ENCODE results near the gene SP100.

Gene SP100

DNA sequence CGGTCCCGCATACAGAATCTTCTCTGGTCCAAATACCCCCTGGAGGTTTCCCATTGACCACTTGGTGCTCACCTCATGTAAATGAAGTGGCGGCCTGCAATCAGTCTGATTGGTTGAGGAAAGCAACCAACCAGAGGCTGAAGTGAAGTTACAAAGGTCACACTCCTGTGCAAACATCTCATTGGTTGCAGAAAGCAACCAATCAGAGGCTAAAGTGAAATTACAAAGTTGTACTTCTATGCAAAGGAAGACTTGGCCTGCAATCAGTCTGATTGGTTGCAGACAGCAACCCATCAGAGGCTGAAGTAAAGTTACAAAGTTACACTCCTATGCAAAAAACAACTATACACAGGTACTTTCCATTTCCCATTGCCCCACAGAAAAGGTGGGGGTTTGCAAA, 2.5 kb upstream of the SP100 start:
- Mint-ChIP-seq H3K9me3 (no peaks in the 10 kb centered on the region), H3K27ac (no peak overlapping the region), H3K27me3 (ENCODE audit: low read depth) (peaks cover 36% of the 10 kb centered on the region), H3K4me1 (peaks cover 14% of the 10 kb centered on the region), H3K36me3 (ENCODE audit: low read depth) (no peaks in the 10 kb centered on the region), H3K4me3 (peak overlapping the region; percentile 35 to 53 (median 44))
- no peak for TF ChIP-seq CTCF (IDR thresholded peaks at IDR 0.05; ENCODE audit: unreplicated experiment in 3 of 3)

GRCh38 chr2:230414302-230414701, 1.7 kb upstream of the SP100 start:
- H3K36me3 Mint-ChIP-seq (ENCODE audit: low read depth) = no peaks in the 10 kb centered on the region
- peaks cover 36% of the 10 kb centered on the region for H3K27me3 Mint-ChIP-seq (ENCODE audit: low read depth)
- no peak overlapping the region for H3K27ac Mint-ChIP-seq
- H3K4me1 Mint-ChIP-seq = peaks cover 14% of the 10 kb centered on the region
- H3K9me3 Mint-ChIP-seq = no peaks in the 10 kb centered on the region
- H3K4me3 Mint-ChIP-seq = peak overlapping the region in 2 of 3 experiments; percentile 39 to 63
- TF ChIP-seq CTCF (IDR thresholded peaks at IDR 0.05; ENCODE audit: unreplicated experiment in 3 of 3) = no peak

DNA sequence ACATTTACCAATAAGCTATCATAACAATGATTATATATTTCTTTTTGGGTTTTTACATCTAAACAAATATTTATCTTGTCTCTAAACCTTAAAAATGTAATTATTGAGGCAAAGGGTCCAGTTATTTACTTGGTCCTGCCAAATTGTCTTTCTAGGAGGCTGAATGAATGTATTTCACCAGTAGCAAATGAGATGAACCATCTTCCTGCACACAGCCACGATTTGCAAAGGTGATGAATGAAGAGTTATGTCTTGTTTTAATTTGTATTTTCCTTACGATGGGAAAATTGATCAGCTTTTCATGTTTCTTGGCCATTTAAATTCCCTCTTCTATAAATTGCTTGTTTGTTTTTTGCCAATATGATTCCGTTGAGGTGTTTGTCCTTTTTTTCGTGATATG, 1.4 kb downstream of the SP100 start:
- TF ChIP-seq CTCF (IDR thresholded peaks at IDR 0.05; ENCODE audit: unreplicated experiment in 3 of 3) = no peak
- no peaks in the 10 kb centered on the region for H3K9me3 Mint-ChIP-seq
- H3K36me3 Mint-ChIP-seq (ENCODE audit: low read depth) = no peaks in the 10 kb centered on the region
- H3K27ac Mint-ChIP-seq = no peak overlapping the region
- H3K4me1 Mint-ChIP-seq = peaks cover 14% of the 10 kb centered on the region
- H3K27me3 Mint-ChIP-seq (ENCODE audit: low read depth) = peaks cover 16% of the 10 kb centered on the region
- H3K4me3 Mint-ChIP-seq = peak overlapping the region in 1 of 3 experiments; percentile 66

GRCh38 chr2:230418341-230419016, 2.5 kb downstream of the SP100 start:
- no peak overlapping the region for H3K4me3 Mint-ChIP-seq
- peaks cover 14% of the 10 kb centered on the region for H3K4me1 Mint-ChIP-seq
- H3K27ac Mint-ChIP-seq = no peak overlapping the region
- no peaks in the 10 kb centered on the region for H3K9me3 Mint-ChIP-seq
- no peaks in the 10 kb centered on the region for H3K36me3 Mint-ChIP-seq (ENCODE audit: low read depth)
- no peak for TF ChIP-seq CTCF (IDR thresholded peaks at IDR 0.05; ENCODE audit: unreplicated experiment in 3 of 3)
- peaks cover 8% of the 10 kb centered on the region for H3K27me3 Mint-ChIP-seq (ENCODE audit: low read depth)

DNA sequence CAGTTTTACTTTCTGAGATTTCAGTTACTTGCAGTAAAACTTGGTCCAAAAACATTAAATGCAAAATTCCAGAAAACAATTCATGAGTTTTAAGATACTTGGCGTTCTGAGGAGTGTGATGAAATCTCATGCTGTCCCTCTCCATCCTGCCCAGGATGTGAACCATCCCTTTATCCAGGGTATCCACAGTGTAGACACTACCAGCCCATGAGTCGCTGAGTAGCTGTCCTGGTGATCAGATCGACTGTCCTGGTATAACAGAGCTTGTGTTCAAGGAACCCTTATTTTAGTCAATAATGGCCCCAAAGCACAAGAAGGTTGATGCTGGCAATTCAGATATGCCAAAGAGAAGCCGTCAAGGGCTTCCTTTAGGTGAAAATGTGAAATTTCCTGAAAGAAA, 3.2 kb downstream of the SP100 start:
- Mint-ChIP-seq H3K27me3 (ENCODE audit: low read depth) (peaks cover 8% of the 10 kb centered on the region), H3K4me1 (peaks cover 14% of the 10 kb centered on the region), H3K4me3 (no peak overlapping the region), H3K9me3 (no peaks in the 10 kb centered on the region), H3K27ac (no peak overlapping the region), H3K36me3 (ENCODE audit: low read depth) (no peaks in the 10 kb centered on the region)
- no peak for TF ChIP-seq CTCF (IDR thresholded peaks at IDR 0.05; ENCODE audit: unreplicated experiment in 3 of 3)

DNA sequence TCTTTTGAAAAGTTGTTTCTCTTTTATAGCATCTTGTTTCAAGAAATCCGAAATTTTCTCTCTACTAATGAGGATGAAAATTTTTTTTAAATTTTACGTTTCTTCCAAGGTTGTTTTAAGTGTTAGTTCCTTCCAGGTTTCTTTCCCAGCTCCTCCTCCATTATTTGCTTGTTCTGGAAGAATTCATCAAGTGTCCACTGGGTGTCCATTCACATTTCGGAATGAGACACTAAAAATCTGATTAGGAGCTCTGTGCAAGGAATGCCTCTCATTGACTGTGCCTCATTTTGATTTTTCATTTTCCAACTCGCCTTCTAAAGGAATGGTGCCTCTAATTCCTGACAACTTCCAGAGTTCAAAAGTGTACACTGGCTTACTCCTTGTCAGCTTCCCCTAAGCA, 6.1 kb downstream of the SP100 start:
- Mint-ChIP-seq H3K9me3 (no peaks in the 10 kb centered on the region), H3K27ac (no peak overlapping the region), H3K36me3 (ENCODE audit: low read depth) (no peaks in the 10 kb centered on the region), H3K27me3 (ENCODE audit: low read depth) (peaks cover 8% of the 10 kb centered on the region), H3K4me3 (no peak overlapping the region), H3K4me1 (peaks cover 6% of the 10 kb centered on the region)
- peak in 1 of 3 experiments; percentile 11 for TF ChIP-seq CTCF (IDR thresholded peaks at IDR 0.05; ENCODE audit: unreplicated experiment in 3 of 3)

Measured in nephron (organoid).